Ascending aorta (tissue), 2 donors: ENCODE results near the gene PTPRE. TPM values are rescaled to one million over a fixed set of nuclear protein-coding genes. Genes with fewer than 3 reads are reported as not detected.

Source experiments
- DNase-seq, 2 donors: peaks; one replicate each; pipeline ENCODE4 v3.0.0-alpha.2; 2019; ENCODE audit warnings: low spot score in 2 of 2
- H3K27ac ChIP-seq, 2 donors: fragments of 200-600 bp; sonication (generic); one replicate each; pipeline ENCODE4 v1.5.1; 2016 to 2017; ENCODE audit warnings: mild to moderate bottlenecking in 1 of 2
- H3K27me3 ChIP-seq: fragments of 200-600 bp; sonication (generic); one replicate; pipeline ENCODE4 v1.5.1; 2017
- H3K36me3 ChIP-seq, 2 donors: fragments of 200-600 bp; sonication (generic); one replicate each; pipeline ENCODE4 v1.5.1; 2016
- H3K4me1 ChIP-seq, 2 donors: fragments of 200-600 bp; sonication (generic); one replicate each; pipeline ENCODE4 v1.5.1; 2016 to 2017; ENCODE audit warnings: mild to moderate bottlenecking in 1 of 2
- H3K4me3 ChIP-seq, 2 donors: fragments of 200-600 bp; sonication (generic); one replicate each; pipeline ENCODE4 v1.5.1; 2016 to 2017; ENCODE audit warnings: mild to moderate bottlenecking in 1 of 2
- H3K9me3 ChIP-seq, 2 donors: fragments of 200-600 bp; sonication (generic); one replicate each; pipeline ENCODE4 v1.5.1; 2016
- intact Hi-C: fragments of 100-400 bp; cut with DNase I; formaldehyde crosslinking; loops from one replicate; pipeline ENCODE4 v1.15.1; 2023
- total RNA-seq: library from RNA; depleted of rRNA; stranded (reverse); fragments of >200 nt; gene quantifications from one replicate; pipeline ENCODE4 v1.1.0, GENCODE V29; 2016
- TF ChIP-seq, protein P1 (sequence below), 3 experiments: fragments of 200-600 bp in 2 of 3; fragments of 450-650 bp in 1 of 3; sonication (generic) in 2 of 3; IDR thresholded peaks; one replicate each; pipeline ENCODE4 v1.5.1; 2016 to 2019; ENCODE audit warnings: antibody characterized with exemption in 3 of 3, mild to moderate bottlenecking in 1 of 3, moderate library complexity in 1 of 3

The PTPRE gene
- total RNA-seq, 1 donor from 2014 or later: 14.5 TPM

DNA sequence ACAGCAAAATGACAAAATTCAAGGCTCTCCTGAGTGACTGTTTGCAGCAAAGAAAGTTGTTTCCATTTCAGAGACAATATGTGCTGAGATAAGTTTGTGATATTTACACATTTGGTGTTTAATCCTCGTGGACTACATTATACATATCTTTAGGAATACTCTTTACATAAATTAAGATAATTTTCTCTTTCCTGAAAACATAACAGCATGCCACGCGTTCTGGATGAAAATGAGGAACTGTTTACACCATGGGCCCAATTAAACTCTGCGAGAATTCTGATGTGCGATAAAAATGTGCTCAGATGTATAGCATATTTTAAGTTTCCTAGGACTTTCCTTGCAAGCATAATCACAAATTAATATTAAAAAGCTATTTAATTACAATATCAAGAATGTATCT, 26.4 kb downstream of the PTPRE start:
- TF ChIP-seq, protein P1, sequence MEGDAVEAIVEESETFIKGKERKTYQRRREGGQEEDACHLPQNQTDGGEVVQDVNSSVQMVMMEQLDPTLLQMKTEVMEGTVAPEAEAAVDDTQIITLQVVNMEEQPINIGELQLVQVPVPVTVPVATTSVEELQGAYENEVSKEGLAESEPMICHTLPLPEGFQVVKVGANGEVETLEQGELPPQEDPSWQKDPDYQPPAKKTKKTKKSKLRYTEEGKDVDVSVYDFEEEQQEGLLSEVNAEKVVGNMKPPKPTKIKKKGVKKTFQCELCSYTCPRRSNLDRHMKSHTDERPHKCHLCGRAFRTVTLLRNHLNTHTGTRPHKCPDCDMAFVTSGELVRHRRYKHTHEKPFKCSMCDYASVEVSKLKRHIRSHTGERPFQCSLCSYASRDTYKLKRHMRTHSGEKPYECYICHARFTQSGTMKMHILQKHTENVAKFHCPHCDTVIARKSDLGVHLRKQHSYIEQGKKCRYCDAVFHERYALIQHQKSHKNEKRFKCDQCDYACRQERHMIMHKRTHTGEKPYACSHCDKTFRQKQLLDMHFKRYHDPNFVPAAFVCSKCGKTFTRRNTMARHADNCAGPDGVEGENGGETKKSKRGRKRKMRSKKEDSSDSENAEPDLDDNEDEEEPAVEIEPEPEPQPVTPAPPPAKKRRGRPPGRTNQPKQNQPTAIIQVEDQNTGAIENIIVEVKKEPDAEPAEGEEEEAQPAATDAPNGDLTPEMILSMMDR (IDR thresholded peaks at IDR 0.05): no peak
- no peaks in the 10 kb centered on the region for H3K27me3 ChIP-seq
- no peak overlapping the region for H3K27ac ChIP-seq
- no peaks in the 10 kb centered on the region for H3K36me3 ChIP-seq
- H3K4me1 ChIP-seq: no peaks in the 10 kb centered on the region
- no peak overlapping the region for H3K4me3 ChIP-seq
- DNase-seq: no peak
- intact Hi-C loops: no loop called here
- no peaks in the 10 kb centered on the region for H3K9me3 ChIP-seq

DNA sequence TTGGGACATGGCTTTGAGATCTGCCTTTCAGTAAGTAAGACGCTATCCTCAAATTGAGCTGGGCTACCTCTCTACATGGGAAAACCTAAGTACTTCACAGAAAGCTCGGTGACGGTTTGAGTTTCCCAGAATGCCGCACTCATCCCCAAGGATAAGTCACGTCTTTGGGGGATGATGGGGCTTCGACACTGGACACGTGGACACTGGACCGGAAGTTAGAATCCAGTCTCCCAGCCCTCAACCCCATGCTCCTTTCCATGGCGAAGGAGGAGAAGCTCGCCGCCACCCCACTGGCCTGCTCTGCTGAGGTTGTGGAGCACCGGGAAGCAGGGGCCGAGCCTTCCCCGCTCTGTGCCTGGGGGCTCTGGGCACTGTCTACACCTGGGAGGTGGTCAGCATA, 27.5 kb downstream of the PTPRE start:
- intact Hi-C loops: no loop called here
- no peaks in the 10 kb centered on the region for H3K36me3 ChIP-seq
- no peaks in the 10 kb centered on the region for H3K9me3 ChIP-seq
- no peak overlapping the region for H3K27ac ChIP-seq
- no peaks in the 10 kb centered on the region for H3K27me3 ChIP-seq
- DNase-seq: no peak
- H3K4me3 ChIP-seq: no peak overlapping the region
- no peaks in the 10 kb centered on the region for H3K4me1 ChIP-seq
- TF ChIP-seq, protein P1 (IDR thresholded peaks at IDR 0.05): no peak

- TF ChIP-seq, protein P1 (IDR thresholded peaks at IDR 0.05): no peak
- no peaks in the 10 kb centered on the region for H3K36me3 ChIP-seq
- no peak overlapping the region for H3K4me3 ChIP-seq
- no peak for DNase-seq
- H3K4me1 ChIP-seq: no peaks in the 10 kb centered on the region
- no peaks in the 10 kb centered on the region for H3K9me3 ChIP-seq
- H3K27ac ChIP-seq: no peak overlapping the region
- intact Hi-C loops: no loop called here
- no peaks in the 10 kb centered on the region for H3K27me3 ChIP-seq
Observed at GRCh38 chr10:127935071-127935561, 28.2 kb downstream of the PTPRE start.

- TF ChIP-seq, protein P1 (IDR thresholded peaks at IDR 0.05): no peak
- intact Hi-C loops: no loop called here
- Histone ChIP-seq H3K36me3 (no peaks in the 10 kb centered on the region), H3K4me3 (no peak overlapping the region), H3K9me3 (no peaks in the 10 kb centered on the region), H3K4me1 (no peaks in the 10 kb centered on the region), H3K27me3 (no peaks in the 10 kb centered on the region), H3K27ac (no peak overlapping the region)
- no peak for DNase-seq
Observed at GRCh38 chr10:127937069-127937468, 30.2 kb downstream of the PTPRE start.

- Histone ChIP-seq H3K9me3 (no peaks in the 10 kb centered on the region), H3K27ac (no peak overlapping the region), H3K4me1 (no peaks in the 10 kb centered on the region), H3K4me3 (no peak overlapping the region), H3K36me3 (no peaks in the 10 kb centered on the region), H3K27me3 (no peaks in the 10 kb centered on the region)
- DNase-seq: no peak
- intact Hi-C loops: no loop called here
- TF ChIP-seq, protein P1 (IDR thresholded peaks at IDR 0.05): no peak
Observed at GRCh38 chr10:127937915-127938463, 31.1 kb downstream of the PTPRE start.
